Ovary (tissue), 3 donors: Measurements from ENCODE around the gene ABCA8.

Experiments
- POLR2A ChIP-seq: fragments of 450-650 bp; IDR thresholded peaks from one replicate; pipeline ENCODE4 v1.6.1; 2017; ENCODE audit warnings: antibody characterized with exemption, mild to moderate bottlenecking, moderate library complexity
- TF ChIP-seq, protein P1 (sequence below), 3 donors: fragments of 450-650 bp in 2 of 3; fragments of 200-600 bp in 1 of 3; IDR thresholded peaks; one replicate each; pipeline versions ENCODE4 v1.5.1 to v1.8.0; 2016 to 2022; ENCODE audit warnings: antibody characterized with exemption in 3 of 3, mild to moderate bottlenecking in 1 of 3
- donor health status: DM: no; HTN: no; CAD: no.

- TF ChIP-seq, protein P1, sequence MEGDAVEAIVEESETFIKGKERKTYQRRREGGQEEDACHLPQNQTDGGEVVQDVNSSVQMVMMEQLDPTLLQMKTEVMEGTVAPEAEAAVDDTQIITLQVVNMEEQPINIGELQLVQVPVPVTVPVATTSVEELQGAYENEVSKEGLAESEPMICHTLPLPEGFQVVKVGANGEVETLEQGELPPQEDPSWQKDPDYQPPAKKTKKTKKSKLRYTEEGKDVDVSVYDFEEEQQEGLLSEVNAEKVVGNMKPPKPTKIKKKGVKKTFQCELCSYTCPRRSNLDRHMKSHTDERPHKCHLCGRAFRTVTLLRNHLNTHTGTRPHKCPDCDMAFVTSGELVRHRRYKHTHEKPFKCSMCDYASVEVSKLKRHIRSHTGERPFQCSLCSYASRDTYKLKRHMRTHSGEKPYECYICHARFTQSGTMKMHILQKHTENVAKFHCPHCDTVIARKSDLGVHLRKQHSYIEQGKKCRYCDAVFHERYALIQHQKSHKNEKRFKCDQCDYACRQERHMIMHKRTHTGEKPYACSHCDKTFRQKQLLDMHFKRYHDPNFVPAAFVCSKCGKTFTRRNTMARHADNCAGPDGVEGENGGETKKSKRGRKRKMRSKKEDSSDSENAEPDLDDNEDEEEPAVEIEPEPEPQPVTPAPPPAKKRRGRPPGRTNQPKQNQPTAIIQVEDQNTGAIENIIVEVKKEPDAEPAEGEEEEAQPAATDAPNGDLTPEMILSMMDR (IDR thresholded peaks at IDR 0.05) = no peak
- TF ChIP-seq POLR2A = no peak
Observed at GRCh38 chr17:68865584-68865983, 89.6 kb downstream of the ABCA8 start.
